MM.1S (cell line): Measurements from ENCODE around the gene FHIT.

ENCODE experiments used
- DNase-seq: peaks from one replicate; pipeline ENCODE4 v3.0.0-alpha.2; 2015
- H2AFZ ChIP-seq: fragments of 300-600 bp; sonication (generic); 2 replicates; pipeline ENCODE4 v1.6.0; 2016; ENCODE audit warnings: antibody characterized with exemption, low read length
- H3F3A ChIP-seq: fragments of 300-600 bp; sonication (generic); 2 replicates; pipeline ENCODE4 v1.6.1; 2016; ENCODE audit warnings: mild to moderate bottlenecking, antibody characterized with exemption, low read length, moderate library complexity, mixed read lengths; ENCODE audit not compliant: insufficient read depth
- H3K27ac ChIP-seq: fragments of 300-600 bp; sonication (generic); 2 replicates; pipeline ENCODE4 v1.5.1; 2016; ENCODE audit warnings: mild to moderate bottlenecking, low read length
- H3K27me3 ChIP-seq: fragments of 300-600 bp; sonication (generic); replicated peaks from 2 replicates; pipeline ENCODE4 v1.6.0; 2016; ENCODE audit warnings: low read length; ENCODE audit not compliant: insufficient read depth
- H3K36me3 ChIP-seq: fragments of 300-600 bp; sonication (generic); replicated peaks from 2 replicates; pipeline ENCODE4 v1.6.1; 2016; ENCODE audit warnings: mild to moderate bottlenecking, low read length, mixed read lengths; ENCODE audit not compliant: insufficient read depth
- H3K4me1 ChIP-seq: fragments of 300-600 bp; sonication (generic); 2 replicates; pipeline ENCODE4 v1.6.1; 2016; ENCODE audit warnings: low read length, mixed read lengths
- H3K4me2 ChIP-seq: fragments of 300-600 bp; sonication (generic); 2 replicates; pipeline ENCODE4 v1.6.0; 2016; ENCODE audit warnings: low read depth, low read length
- H3K4me3 ChIP-seq: fragments of 300-600 bp; sonication (generic); 2 replicates; pipeline ENCODE4 v1.5.1; 2016; ENCODE audit warnings: low read length, mixed read lengths
- H3K79me2 ChIP-seq: fragments of 300-600 bp; sonication (generic); 2 replicates; pipeline ENCODE4 v1.6.1; 2016; ENCODE audit warnings: mixed run types, low read length, mixed read lengths
- H3K9ac ChIP-seq: fragments of 300-600 bp; sonication (generic); 2 replicates; pipeline ENCODE4 v1.6.1; 2016; ENCODE audit warnings: low read length, mixed read lengths
- H3K9me2 ChIP-seq: fragments of 300-600 bp; sonication (generic); replicated peaks from 2 replicates; pipeline ENCODE4 v1.6.1; 2016; ENCODE audit warnings: mild to moderate bottlenecking, low read length, mixed read lengths; ENCODE audit not compliant: insufficient read depth
- H3K9me3 ChIP-seq: fragments of 300-600 bp; sonication (generic); replicated peaks from 2 replicates; pipeline ENCODE4 v1.6.1; 2016; ENCODE audit warnings: mild to moderate bottlenecking, low read length, mixed read lengths; ENCODE audit not compliant: insufficient read depth
- H4K20me1 ChIP-seq: fragments of 300-600 bp; sonication (generic); 2 replicates; pipeline ENCODE4 v1.6.1; 2016; ENCODE audit warnings: mild to moderate bottlenecking, low read length, moderate library complexity, mixed read lengths; ENCODE audit not compliant: insufficient read depth
- CTCF ChIP-seq: fragments of 300-600 bp; sonication (generic); IDR thresholded peaks from 2 replicates; pipeline ENCODE4 v1.5.1; 2016; ENCODE audit warnings: antibody characterized with exemption, low read length, mixed read lengths
- EZH2 ChIP-seq: fragments of 300-600 bp; sonication (generic); optimal IDR thresholded peaks from 2 replicates; pipeline ENCODE3; 2017; ENCODE audit warnings: low read depth, mild to moderate bottlenecking, antibody characterized with exemption, low read length, mixed read lengths
- EZH2phosphoT487 ChIP-seq: fragments of 300-600 bp; sonication (generic); IDR thresholded peaks from 2 replicates; pipeline ENCODE4 v1.6.1; 2018; ENCODE audit warnings: antibody characterized with exemption, low read length

FHIT gene

DNA sequence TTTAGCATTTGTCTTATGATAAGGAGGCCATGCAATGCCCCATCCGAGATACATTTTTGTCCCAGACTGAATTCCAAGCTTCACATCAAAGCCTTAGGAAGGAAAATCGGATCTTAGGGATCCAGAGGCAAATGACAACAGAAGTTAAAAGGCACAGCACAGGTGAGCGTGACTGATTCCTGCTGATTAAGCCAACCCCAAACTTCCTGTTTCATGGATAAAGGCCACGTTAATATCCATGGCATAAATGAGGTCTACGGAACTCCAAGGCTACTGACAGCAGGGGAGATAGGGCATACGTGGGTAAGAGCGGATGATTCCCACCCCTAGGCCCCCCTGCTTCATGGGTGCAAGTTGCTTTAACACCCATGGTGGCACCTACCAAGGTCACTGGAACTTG lies 471.6 kb downstream of the FHIT start:
- Histone ChIP-seq H3K27me3 (no peaks in the 10 kb centered on the region), H3K9ac (no peak overlapping the region), H3K9me3 (no peaks in the 10 kb centered on the region), H3K9me2 (no peaks in the 10 kb centered on the region), H3K36me3 (no peaks in the 10 kb centered on the region), H3K4me2 (no peak overlapping the region), H3K4me1 (no peaks in the 10 kb centered on the region), H3K27ac (no peak overlapping the region), H3K4me3 (no peak overlapping the region), H2AFZ (no peak overlapping the region), H3F3A (no peaks in the 10 kb centered on the region), H3K79me2 (no peaks in the 10 kb centered on the region), H4K20me1 (no peaks in the 10 kb centered on the region)
- DNase-seq: no peak
- TF ChIP-seq EZH2: no peak
- TF ChIP-seq EZH2phosphoT487: no peak
- TF ChIP-seq CTCF: no peak

- TF ChIP-seq EZH2phosphoT487: no peak
- no peak for TF ChIP-seq EZH2
- TF ChIP-seq CTCF: no peak
- no peak overlapping the region for H3K27ac ChIP-seq
Measured at GRCh38 chr3:60775985-60776384, 475.3 kb downstream of the FHIT start.

GRCh38 chr3:60774617-60775016 lies 476.6 kb downstream of the FHIT start:
- Histone ChIP-seq H3K27me3 (no peaks in the 10 kb centered on the region), H2AFZ (no peak overlapping the region), H3K9ac (no peak overlapping the region), H3K9me2 (no peaks in the 10 kb centered on the region), H3K9me3 (no peaks in the 10 kb centered on the region), H4K20me1 (no peaks in the 10 kb centered on the region), H3K4me1 (no peaks in the 10 kb centered on the region), H3K36me3 (no peaks in the 10 kb centered on the region), H3K27ac (no peak overlapping the region), H3K79me2 (no peaks in the 10 kb centered on the region), H3K4me2 (no peak overlapping the region), H3K4me3 (no peak overlapping the region), H3F3A (no peaks in the 10 kb centered on the region)
- no peak for DNase-seq
- TF ChIP-seq CTCF: no peak
- TF ChIP-seq EZH2: no peak
- TF ChIP-seq EZH2phosphoT487: no peak

More at GRCh38 chr3:60775985-60776384, 475.3 kb downstream of the FHIT start:
- no peak overlapping the region for H3K4me3 ChIP-seq
- H3K9me2 ChIP-seq: no peaks in the 10 kb centered on the region
- H3K36me3 ChIP-seq: no peaks in the 10 kb centered on the region
- no peaks in the 10 kb centered on the region for H3F3A ChIP-seq
- H3K9ac ChIP-seq: no peak overlapping the region
- H3K4me2 ChIP-seq: no peak overlapping the region
- no peak overlapping the region for H2AFZ ChIP-seq
- no peaks in the 10 kb centered on the region for H4K20me1 ChIP-seq
- no peak for DNase-seq
- H3K9me3 ChIP-seq: no peaks in the 10 kb centered on the region
- no peaks in the 10 kb centered on the region for H3K4me1 ChIP-seq
- no peaks in the 10 kb centered on the region for H3K27me3 ChIP-seq
- H3K79me2 ChIP-seq: no peaks in the 10 kb centered on the region

GRCh38 chr3:60772584-60772983 lies 478.7 kb downstream of the FHIT start:
- H3K4me1 ChIP-seq: no peaks in the 10 kb centered on the region
- no peaks in the 10 kb centered on the region for H3K79me2 ChIP-seq
- DNase-seq: no peak
- TF ChIP-seq CTCF: no peak
- TF ChIP-seq EZH2phosphoT487: no peak
- TF ChIP-seq EZH2: no peak
- no peaks in the 10 kb centered on the region for H3K9me3 ChIP-seq
- H3K9me2 ChIP-seq: no peaks in the 10 kb centered on the region
- H3K27ac ChIP-seq: no peak overlapping the region
- H3K36me3 ChIP-seq: no peaks in the 10 kb centered on the region
- no peak overlapping the region for H3K9ac ChIP-seq
- H3K4me3 ChIP-seq: no peak overlapping the region
- no peak overlapping the region for H3K4me2 ChIP-seq
- H3F3A ChIP-seq: no peaks in the 10 kb centered on the region
- no peaks in the 10 kb centered on the region for H4K20me1 ChIP-seq
- H2AFZ ChIP-seq: no peak overlapping the region
- H3K27me3 ChIP-seq: no peaks in the 10 kb centered on the region
